Upper lobe of left lung (tissue), 4 donors: ENCODE data around the gene SLC9A7.

ENCODE experiments used
- POLR2A ChIP-seq, 4 donors: fragments of 450-650 bp; IDR thresholded peaks; one replicate each; pipeline ENCODE4 v1.5.1; 2016 to 2017; ENCODE audit warnings: antibody characterized with exemption in 4 of 4, mild to moderate bottlenecking in 2 of 4
- POLR2AphosphoS5 ChIP-seq, 2 donors: sonication (generic); formaldehyde crosslinking; IDR thresholded peaks; one replicate each; pipeline ENCODE4 v1.5.1; 2017; ENCODE audit warnings: antibody characterized with exemption in 2 of 2
- TF ChIP-seq, protein P1 (sequence below), 6 experiments: fragments of 450-650 bp in 4 of 6; fragments of 200-600 bp in 2 of 6; sonication (generic) in 2 of 6; IDR thresholded peaks; one replicate each; pipeline ENCODE4 v1.5.1; 2016 to 2019; ENCODE audit warnings: antibody characterized with exemption in 6 of 6

- TF ChIP-seq, protein P1, sequence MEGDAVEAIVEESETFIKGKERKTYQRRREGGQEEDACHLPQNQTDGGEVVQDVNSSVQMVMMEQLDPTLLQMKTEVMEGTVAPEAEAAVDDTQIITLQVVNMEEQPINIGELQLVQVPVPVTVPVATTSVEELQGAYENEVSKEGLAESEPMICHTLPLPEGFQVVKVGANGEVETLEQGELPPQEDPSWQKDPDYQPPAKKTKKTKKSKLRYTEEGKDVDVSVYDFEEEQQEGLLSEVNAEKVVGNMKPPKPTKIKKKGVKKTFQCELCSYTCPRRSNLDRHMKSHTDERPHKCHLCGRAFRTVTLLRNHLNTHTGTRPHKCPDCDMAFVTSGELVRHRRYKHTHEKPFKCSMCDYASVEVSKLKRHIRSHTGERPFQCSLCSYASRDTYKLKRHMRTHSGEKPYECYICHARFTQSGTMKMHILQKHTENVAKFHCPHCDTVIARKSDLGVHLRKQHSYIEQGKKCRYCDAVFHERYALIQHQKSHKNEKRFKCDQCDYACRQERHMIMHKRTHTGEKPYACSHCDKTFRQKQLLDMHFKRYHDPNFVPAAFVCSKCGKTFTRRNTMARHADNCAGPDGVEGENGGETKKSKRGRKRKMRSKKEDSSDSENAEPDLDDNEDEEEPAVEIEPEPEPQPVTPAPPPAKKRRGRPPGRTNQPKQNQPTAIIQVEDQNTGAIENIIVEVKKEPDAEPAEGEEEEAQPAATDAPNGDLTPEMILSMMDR (IDR thresholded peaks at IDR 0.05), result no peak
- TF ChIP-seq POLR2AphosphoS5 (IDR thresholded peaks at IDR 0.05) (no peak), POLR2A (IDR thresholded peaks at IDR 0.05) (no peak)
Measured at GRCh38 chrX:46587753-46588171, 171.2 kb downstream of the SLC9A7 start.
